Kidney epithelial cell (primary cell): ENCODE data around the gene BICRAL. TPM values are rescaled to one million over a fixed set of nuclear protein-coding genes. Genes with fewer than 3 reads are reported as not detected.

Experiments
- DNase-seq: peaks from one replicate; pipeline ENCODE4 v3.0.0-alpha.2; 2010; ENCODE audit warnings: low read depth
- H3K27me3 ChIP-seq: 2 replicates; pipeline ENCODE4 v1.6.0; 2011; ENCODE audit warnings: low read length; ENCODE audit not compliant: control insufficient read depth, insufficient read depth
- H3K36me3 ChIP-seq: 2 replicates; pipeline ENCODE4 v1.5.1; 2011; ENCODE audit warnings: low read length; ENCODE audit not compliant: control insufficient read depth, insufficient read depth
- H3K4me3 ChIP-seq: 2 replicates; pipeline ENCODE4 v1.5.1; 2011; ENCODE audit warnings: low read depth, mild to moderate bottlenecking, control low read depth, low read length
- total RNA-seq: library from RNA; depleted of rRNA; stranded (reverse); fragments of >200 nt; gene quantifications from 2 replicates; pipeline ENCODE4 v1.2.3, GENCODE V29; 2015
- TF ChIP-seq, protein P1 (sequence below): IDR thresholded peaks from 2 replicates; pipeline ENCODE4 v1.5.1; 2011; ENCODE audit warnings: mild to moderate bottlenecking, moderate library complexity, low read length, control low read depth, inconsistent platforms; ENCODE audit not compliant: insufficient read depth, poor library complexity, severe bottlenecking

BICRAL gene
- total RNA-seq, 1 donor from 2014 or later, result 5.2 TPM

DNA sequence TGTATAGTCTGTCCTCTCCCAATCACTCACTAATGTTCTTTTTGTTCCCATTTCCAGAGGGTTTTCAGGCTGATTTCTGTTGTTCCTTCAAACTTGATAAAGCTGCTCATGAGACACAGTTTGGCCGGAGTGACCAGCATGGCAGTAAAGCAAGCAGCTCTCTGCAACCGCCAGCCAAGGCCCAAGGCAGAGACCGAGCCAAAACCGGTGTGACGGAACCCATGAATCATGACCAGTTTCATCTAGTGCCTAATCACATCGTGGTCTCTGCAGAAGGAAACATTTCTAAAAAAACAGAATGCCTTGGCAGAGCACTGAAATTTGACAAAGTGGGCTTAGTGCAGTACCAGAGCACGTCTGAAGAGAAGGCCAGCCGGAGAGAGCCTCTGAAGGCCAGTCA is 82.8 kb downstream of the BICRAL start:
- H3K27me3 ChIP-seq, result no peaks in the 10 kb centered on the region
- no peak for DNase-seq
- TF ChIP-seq, protein P1, sequence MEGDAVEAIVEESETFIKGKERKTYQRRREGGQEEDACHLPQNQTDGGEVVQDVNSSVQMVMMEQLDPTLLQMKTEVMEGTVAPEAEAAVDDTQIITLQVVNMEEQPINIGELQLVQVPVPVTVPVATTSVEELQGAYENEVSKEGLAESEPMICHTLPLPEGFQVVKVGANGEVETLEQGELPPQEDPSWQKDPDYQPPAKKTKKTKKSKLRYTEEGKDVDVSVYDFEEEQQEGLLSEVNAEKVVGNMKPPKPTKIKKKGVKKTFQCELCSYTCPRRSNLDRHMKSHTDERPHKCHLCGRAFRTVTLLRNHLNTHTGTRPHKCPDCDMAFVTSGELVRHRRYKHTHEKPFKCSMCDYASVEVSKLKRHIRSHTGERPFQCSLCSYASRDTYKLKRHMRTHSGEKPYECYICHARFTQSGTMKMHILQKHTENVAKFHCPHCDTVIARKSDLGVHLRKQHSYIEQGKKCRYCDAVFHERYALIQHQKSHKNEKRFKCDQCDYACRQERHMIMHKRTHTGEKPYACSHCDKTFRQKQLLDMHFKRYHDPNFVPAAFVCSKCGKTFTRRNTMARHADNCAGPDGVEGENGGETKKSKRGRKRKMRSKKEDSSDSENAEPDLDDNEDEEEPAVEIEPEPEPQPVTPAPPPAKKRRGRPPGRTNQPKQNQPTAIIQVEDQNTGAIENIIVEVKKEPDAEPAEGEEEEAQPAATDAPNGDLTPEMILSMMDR, result no peak

DNA sequence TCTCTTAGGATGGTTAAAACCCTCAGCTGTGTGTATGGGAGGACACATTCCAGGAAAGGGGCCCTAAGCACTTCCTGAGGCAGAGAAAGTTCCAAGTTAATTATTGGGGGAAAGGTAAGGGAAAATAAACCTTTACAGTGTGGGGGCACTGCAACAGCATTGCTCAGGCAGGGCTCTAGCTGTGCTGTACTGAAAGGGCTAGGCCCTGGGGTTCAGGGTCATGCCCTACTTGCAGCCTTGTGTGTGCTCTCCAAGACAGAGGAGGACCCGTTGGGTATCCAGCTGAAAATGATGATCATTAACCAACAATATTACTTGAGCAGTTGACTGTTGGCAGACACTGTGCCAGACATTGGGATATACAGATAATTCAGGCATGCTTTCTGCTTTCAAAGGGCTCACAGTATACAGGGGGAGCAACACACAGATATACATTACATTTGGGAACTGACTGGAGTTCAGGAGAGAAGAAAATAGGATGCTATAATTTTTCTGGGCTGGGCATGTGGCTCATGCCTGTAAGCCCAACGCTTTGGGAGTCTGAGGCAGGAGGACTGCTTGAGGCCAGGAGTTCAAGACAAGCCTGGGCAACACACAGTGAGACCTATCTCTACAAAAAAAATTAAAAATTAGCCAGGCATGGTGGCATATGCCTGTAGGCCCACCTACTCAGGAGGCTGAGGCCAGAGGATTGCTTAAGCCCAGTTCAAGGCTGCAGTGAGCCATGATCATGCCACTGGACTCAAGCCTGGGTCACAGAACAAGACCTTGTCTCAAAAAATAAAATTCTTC is 88.5 kb downstream of the BICRAL start:
- Histone ChIP-seq H3K4me3 (no peak overlapping the region), H3K27me3 (no peaks in the 10 kb centered on the region), H3K36me3 (no peaks in the 10 kb centered on the region)
- no peak for DNase-seq
- TF ChIP-seq, protein P1, result no peak

More for the DNA sequence above, 82.8 kb downstream of the BICRAL start:
- Histone ChIP-seq H3K4me3 (no peak overlapping the region), H3K36me3 (no peaks in the 10 kb centered on the region)

DNA sequence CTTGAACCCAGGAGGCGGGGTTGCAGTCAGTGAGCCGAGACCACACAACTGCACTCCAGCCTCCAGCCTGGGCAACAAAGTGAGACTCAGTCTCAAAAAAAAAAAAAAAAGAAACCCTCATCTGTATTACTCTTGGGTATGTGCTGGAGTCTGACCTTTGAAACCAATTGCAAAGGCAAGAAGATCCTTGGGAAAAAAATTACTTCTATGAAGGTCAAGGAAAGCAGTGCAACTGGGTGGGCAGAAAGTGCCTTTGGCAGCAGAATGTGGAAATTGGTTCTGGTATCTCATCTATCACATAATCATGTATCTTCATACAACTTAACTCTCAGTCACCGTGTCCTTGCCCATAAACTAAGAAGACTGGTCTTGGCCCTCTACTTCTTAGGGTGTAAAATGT is 89.9 kb downstream of the BICRAL start:
- H3K27me3 ChIP-seq, result no peaks in the 10 kb centered on the region
- no peaks in the 10 kb centered on the region for H3K36me3 ChIP-seq
- TF ChIP-seq, protein P1, result no peak
- DNase-seq, result no peak
- H3K4me3 ChIP-seq, result no peak overlapping the region

DNA sequence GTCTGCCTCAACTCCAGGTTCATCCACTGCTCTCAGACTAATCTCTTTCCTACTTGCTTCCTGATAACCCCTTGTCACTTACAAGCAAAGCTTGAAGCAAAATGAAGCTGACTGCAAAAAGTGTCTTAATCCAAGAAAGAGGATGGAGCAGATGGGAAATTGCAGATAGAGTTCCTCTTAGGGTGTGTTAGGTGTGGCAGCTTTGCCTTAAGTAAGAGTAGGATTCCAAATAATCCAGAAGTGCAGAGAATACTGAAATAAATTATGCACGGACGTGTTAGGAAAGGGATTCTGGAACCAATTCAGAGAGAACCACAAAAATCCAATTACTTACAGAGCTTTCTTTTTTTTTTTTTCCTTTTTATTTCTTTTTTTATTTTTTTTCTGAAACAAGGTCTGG is 91.5 kb downstream of the BICRAL start:
- TF ChIP-seq, protein P1, result no peak
- Histone ChIP-seq H3K36me3 (no peaks in the 10 kb centered on the region), H3K4me3 (no peak overlapping the region), H3K27me3 (no peaks in the 10 kb centered on the region)
- DNase-seq, result no peak

DNA sequence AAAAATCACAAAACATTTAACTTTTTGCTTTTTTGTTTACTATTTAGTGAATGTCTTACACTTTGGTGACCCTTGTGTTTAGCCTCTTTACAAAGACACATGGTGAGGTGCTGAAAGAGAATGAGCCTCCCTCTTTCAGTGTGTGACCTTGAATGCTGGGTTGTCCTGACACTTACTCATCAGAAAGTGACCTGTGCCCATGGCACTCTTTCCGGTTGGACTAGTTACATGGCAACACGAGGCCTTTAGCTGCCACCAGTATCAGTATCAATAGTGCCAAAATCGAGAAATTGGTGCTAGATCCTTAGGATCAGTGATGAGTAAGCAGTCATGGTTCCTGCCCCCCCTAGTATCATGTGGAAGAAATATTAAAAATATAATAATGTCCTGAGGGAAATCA is 95.8 kb downstream of the BICRAL start:
- no peaks in the 10 kb centered on the region for H3K27me3 ChIP-seq
- TF ChIP-seq, protein P1, result no peak
- H3K4me3 ChIP-seq, result no peak overlapping the region
- DNase-seq, result no peak
- H3K36me3 ChIP-seq, result no peaks in the 10 kb centered on the region
